PC-3 (cell line): ENCODE data around the gene TPO.

Experiments used
- CTCF ChIP-seq: fragments of 300-600 bp; sonication (generic); conservative IDR thresholded peaks from 2 replicates; pipeline ENCODE4 v1.5.1; 2017; ENCODE audit warnings: antibody characterized with exemption, low read depth, mild to moderate bottlenecking, low read length
- EZH2 ChIP-seq: fragments of 300-600 bp; sonication (generic); IDR thresholded peaks from one replicate; pipeline ENCODE4 v1.6.1; 2017; ENCODE audit warnings: antibody characterized with exemption, mild to moderate bottlenecking, low read length; ENCODE audit not compliant: unreplicated experiment
- EZH2phosphoT487 ChIP-seq: fragments of 300-600 bp; sonication (generic); IDR thresholded peaks from 2 replicates; pipeline ENCODE4 v1.6.1; 2018; ENCODE audit warnings: mild to moderate bottlenecking, antibody characterized with exemption, low read length, borderline replicate concordance

- TF ChIP-seq CTCF (no peak), EZH2 (no peak), EZH2phosphoT487 (no peak)
These were observed 35.8 kb upstream of the TPO start for GRCh38 chr2:1377473-1377872.
